ENCODE measurements around the gene PLEKHA4. TPM values are rescaled to one million over a fixed set of nuclear protein-coding genes. Genes with fewer than 3 reads are reported as not detected.

The PLEKHA4 gene
- total RNA-seq, 1 experiment from 2014 or later = 20.7 TPM

DNA sequence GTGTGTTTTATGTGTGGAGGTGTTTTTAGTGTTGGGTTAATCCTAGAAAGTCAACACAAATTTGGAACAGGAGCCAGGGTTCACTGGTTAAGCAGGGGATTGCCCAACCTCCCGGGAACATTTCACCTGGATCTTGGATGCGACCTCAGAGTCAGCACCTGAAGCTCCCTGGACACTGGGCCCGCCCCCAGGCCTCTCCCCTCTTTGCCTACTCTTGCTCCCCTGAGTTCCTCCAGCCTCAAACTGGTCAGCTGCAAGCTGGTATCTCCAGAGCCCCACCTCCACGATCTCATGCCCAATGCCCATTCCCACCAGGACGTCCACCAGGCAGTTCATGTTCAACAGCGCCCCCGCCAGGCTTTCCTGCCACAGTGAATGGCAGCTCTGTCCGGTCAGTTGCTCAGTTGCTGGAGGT is 41.8 kb downstream of the PLEKHA4 start:
- Histone ChIP-seq H3K27ac (ENCODE audit: low read depth, low read length, poor library complexity, severe bottlenecking) (no peak overlapping the region), H3K27me3 (replicated peaks; ENCODE audit: insufficient read depth, low read depth, low read length, poor library complexity) (no peaks in the 10 kb centered on the region), H3K4me3 (ENCODE audit: low read depth, low read length, poor library complexity, severe bottlenecking) (no peak overlapping the region), H3K36me3 (ENCODE audit: insufficient read depth, low read length, poor library complexity, severe bottlenecking) (no peaks in the 10 kb centered on the region), H3K4me1 (ENCODE audit: insufficient read depth, low read length, poor library complexity, severe bottlenecking) (no peaks in the 10 kb centered on the region), H3K9me3 (ENCODE audit: low read depth, low read length, poor library complexity, severe bottlenecking) (no peaks in the 10 kb centered on the region)
- POLR2A ChIA-PET (ENCODE audit: low non-redundant PET) = no interaction called here
- intact Hi-C loops (cut with micrococcal nuclease; ENCODE audit: unreplicated experiment) = no loop called here
- DNase-seq (ENCODE audit: low spot score) = no peak
- CTCF ChIA-PET = interaction anchor here (0.7 to 1.4 kb wide), 2 partner anchors 16 to 31 kb away, joined by 4 to 5 read pairs; no protein-coding TSS in a partner anchor
- no peak for TF ChIP-seq EZH2 (IDR thresholded peaks at IDR 0.05; ENCODE audit: borderline replicate concordance, low read depth, low read length, poor library complexity, severe bottlenecking)
- TF ChIP-seq, protein P1, sequence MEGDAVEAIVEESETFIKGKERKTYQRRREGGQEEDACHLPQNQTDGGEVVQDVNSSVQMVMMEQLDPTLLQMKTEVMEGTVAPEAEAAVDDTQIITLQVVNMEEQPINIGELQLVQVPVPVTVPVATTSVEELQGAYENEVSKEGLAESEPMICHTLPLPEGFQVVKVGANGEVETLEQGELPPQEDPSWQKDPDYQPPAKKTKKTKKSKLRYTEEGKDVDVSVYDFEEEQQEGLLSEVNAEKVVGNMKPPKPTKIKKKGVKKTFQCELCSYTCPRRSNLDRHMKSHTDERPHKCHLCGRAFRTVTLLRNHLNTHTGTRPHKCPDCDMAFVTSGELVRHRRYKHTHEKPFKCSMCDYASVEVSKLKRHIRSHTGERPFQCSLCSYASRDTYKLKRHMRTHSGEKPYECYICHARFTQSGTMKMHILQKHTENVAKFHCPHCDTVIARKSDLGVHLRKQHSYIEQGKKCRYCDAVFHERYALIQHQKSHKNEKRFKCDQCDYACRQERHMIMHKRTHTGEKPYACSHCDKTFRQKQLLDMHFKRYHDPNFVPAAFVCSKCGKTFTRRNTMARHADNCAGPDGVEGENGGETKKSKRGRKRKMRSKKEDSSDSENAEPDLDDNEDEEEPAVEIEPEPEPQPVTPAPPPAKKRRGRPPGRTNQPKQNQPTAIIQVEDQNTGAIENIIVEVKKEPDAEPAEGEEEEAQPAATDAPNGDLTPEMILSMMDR (conservative IDR thresholded peaks at IDR 0.05; ENCODE audit: low read depth, low read length) = peak; percentile 30; the same call in 1 of the 2 replicates
- BruUV-seq (replicated peaks) = no TSS peak

DNA sequence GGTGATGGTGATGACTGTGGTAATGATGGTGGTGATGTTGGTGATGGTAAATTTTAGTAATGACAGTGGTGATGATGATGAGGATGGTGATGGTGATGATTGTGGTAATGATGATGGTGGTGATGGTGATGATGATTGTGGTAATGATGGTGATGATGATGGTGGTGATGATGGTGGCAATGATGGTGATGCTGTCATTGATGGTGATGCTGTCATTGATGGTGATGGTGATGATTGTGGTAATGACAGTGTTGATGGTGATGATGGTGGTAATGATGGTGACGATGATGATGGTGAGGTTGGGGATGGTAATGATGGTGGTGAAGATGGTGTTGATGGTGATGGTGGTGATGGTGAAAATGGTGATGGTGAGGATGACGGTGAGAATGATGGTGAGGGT is 45.9 kb downstream of the PLEKHA4 start:
- H3K9me3 ChIP-seq (ENCODE audit: low read depth, low read length, poor library complexity, severe bottlenecking) = no peaks in the 10 kb centered on the region
- no TSS peak for BruUV-seq (replicated peaks)
- H3K4me1 ChIP-seq (ENCODE audit: insufficient read depth, low read length, poor library complexity, severe bottlenecking) = no peaks in the 10 kb centered on the region
- TF ChIP-seq, protein P1 (conservative IDR thresholded peaks at IDR 0.05; ENCODE audit: low read depth, low read length) = no peak
- TF ChIP-seq EZH2 (IDR thresholded peaks at IDR 0.05; ENCODE audit: borderline replicate concordance, low read depth, low read length, poor library complexity, severe bottlenecking) = no peak
- H3K36me3 ChIP-seq (ENCODE audit: insufficient read depth, low read length, poor library complexity, severe bottlenecking) = no peaks in the 10 kb centered on the region
- H3K27ac ChIP-seq (ENCODE audit: low read depth, low read length, poor library complexity, severe bottlenecking) = no peak overlapping the region
- DNase-seq (ENCODE audit: low spot score) = no peak
- no peak overlapping the region for H3K4me3 ChIP-seq (ENCODE audit: low read depth, low read length, poor library complexity, severe bottlenecking)
- intact Hi-C loops (cut with micrococcal nuclease; ENCODE audit: unreplicated experiment) = no loop called here
- no peaks in the 10 kb centered on the region for H3K27me3 ChIP-seq (replicated peaks; ENCODE audit: insufficient read depth, low read depth, low read length, poor library complexity)
- CTCF ChIA-PET = no interaction called here
- POLR2A ChIA-PET (ENCODE audit: low non-redundant PET) = no interaction called here

DNA sequence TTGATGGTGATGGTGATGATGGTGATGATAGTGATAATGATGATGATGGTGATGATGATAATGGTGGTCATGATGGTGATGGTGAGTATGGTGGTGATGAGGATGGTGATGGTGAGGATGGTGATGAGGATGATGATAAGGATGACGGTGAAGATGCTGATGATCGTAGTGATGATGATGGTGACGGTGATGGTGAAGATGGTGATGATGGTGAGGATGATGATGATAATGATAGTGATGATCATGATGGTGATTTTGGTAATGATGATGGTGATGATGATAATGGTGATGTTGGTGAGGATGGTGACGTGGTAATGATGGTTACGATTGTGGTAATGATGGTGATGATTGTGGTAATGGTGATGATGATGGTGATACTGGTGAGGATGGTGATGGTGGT is 46.8 kb downstream of the PLEKHA4 start:
- H3K4me1 ChIP-seq (ENCODE audit: insufficient read depth, low read length, poor library complexity, severe bottlenecking) = no peaks in the 10 kb centered on the region
- H3K9me3 ChIP-seq (ENCODE audit: low read depth, low read length, poor library complexity, severe bottlenecking) = no peaks in the 10 kb centered on the region
- no peak for DNase-seq (ENCODE audit: low spot score)
- no peak for TF ChIP-seq EZH2 (IDR thresholded peaks at IDR 0.05; ENCODE audit: borderline replicate concordance, low read depth, low read length, poor library complexity, severe bottlenecking)
- TF ChIP-seq, protein P1 (conservative IDR thresholded peaks at IDR 0.05; ENCODE audit: low read depth, low read length) = no peak
- no TSS peak for BruUV-seq (replicated peaks)
- ChIA-PET CTCF (no interaction called here), POLR2A (ENCODE audit: low non-redundant PET) (no interaction called here)
- H3K4me3 ChIP-seq (ENCODE audit: low read depth, low read length, poor library complexity, severe bottlenecking) = no peak overlapping the region
- H3K27me3 ChIP-seq (replicated peaks; ENCODE audit: insufficient read depth, low read depth, low read length, poor library complexity) = no peaks in the 10 kb centered on the region
- no peaks in the 10 kb centered on the region for H3K36me3 ChIP-seq (ENCODE audit: insufficient read depth, low read length, poor library complexity, severe bottlenecking)
- H3K27ac ChIP-seq (ENCODE audit: low read depth, low read length, poor library complexity, severe bottlenecking) = no peak overlapping the region
- intact Hi-C loops (cut with micrococcal nuclease; ENCODE audit: unreplicated experiment) = no loop called here
